GM23248 (cell line): Measurements from ENCODE around the gene STH.

Source experiments
- EZH2 ChIP-seq: fragments of 200-600 bp; sonication (generic); IDR thresholded peaks from 2 replicates; pipeline ENCODE4 v1.6.1; 2018; ENCODE audit warnings: antibody characterized with exemption, mild to moderate bottlenecking; ENCODE audit not compliant: insufficient read depth, poor library complexity, severe bottlenecking
- EZH2phosphoT487 ChIP-seq: fragments of 200-600 bp; sonication (generic); IDR thresholded peaks from 2 replicates; pipeline ENCODE4 v1.6.1; 2018; ENCODE audit warnings: antibody characterized with exemption, moderate library complexity, mild to moderate bottlenecking, low read depth; ENCODE audit not compliant: insufficient read depth

DNA sequence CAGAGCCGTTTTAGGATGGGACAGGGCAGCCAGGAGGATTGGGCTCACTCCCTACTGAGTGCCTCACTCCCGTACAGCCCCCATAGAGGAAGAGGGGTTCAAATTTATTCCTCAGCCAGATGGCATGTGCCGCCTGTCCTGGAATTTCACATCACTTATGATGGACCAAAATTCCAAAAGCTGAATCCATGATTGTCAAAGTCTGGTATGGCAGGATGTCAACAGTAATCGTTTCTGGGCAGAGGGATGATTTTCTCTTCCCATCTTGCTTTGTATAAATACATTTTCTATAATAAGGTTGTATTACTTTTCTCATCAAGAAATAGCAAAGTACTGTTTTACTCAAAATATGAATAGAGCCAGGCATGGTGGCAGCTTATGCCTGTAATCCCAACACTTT, 38.7 kb upstream of the STH start:
- TF ChIP-seq EZH2: no peak
- TF ChIP-seq EZH2phosphoT487: no peak
